HG03045 (cell line): ENCODE results near the gene RNU5B-1.
"Not testable (repeated sequence)": the region's sequence is repeated elsewhere in the genome, so short reads cannot be mapped to it uniquely, and the experiment has no call there.

Source experiments
- ATAC-seq: cut with Tn5 transposase; IDR thresholded peaks from one replicate; pipeline ENCODE4 v1.9.1; 2021; ENCODE audit warnings: mild to moderate bottlenecking, moderate library complexity; ENCODE audit not compliant: unreplicated experiment

Gene RNU5B-1

GRCh38 chr15:65339920-65340319 lies 35.4 kb downstream of the RNU5B-1 start:
- ATAC-seq, result no peak

GRCh38 chr15:65342493-65342892 lies 38.0 kb downstream of the RNU5B-1 start:
- no peak for ATAC-seq

GRCh38 chr15:65343374-65343981 lies 39.0 kb downstream of the RNU5B-1 start:
- ATAC-seq, result no peak

- no peak for ATAC-seq
These were observed 39.9 kb downstream of the RNU5B-1 start for GRCh38 chr15:65344214-65344913.

GRCh38 chr15:65344914-65345275 lies 40.4 kb downstream of the RNU5B-1 start:
- no peak for ATAC-seq

- ATAC-seq, result no peak
These were observed 42.5 kb downstream of the RNU5B-1 start for GRCh38 chr15:65346856-65347598.

GRCh38 chr15:65347756-65348155 lies 43.3 kb downstream of the RNU5B-1 start:
- not testable (repeated sequence) for ATAC-seq

GRCh38 chr15:65349338-65349737 lies 44.9 kb downstream of the RNU5B-1 start:
- no peak for ATAC-seq

- ATAC-seq, result not testable (repeated sequence)
These were observed 47.5 kb downstream of the RNU5B-1 start for GRCh38 chr15:65351972-65352371.
